ENCODE results near the gene OR5D18.

- TF ChIP-seq CTCF (IDR thresholded peaks at IDR 0.05) (no peak), POLR2A (IDR thresholded peaks at IDR 0.05) (no peak), POLR2AphosphoS5 (IDR thresholded peaks at IDR 0.05) (no peak)
Observed at GRCh38 chr11:55795256-55795655, 24.2 kb upstream of the OR5D18 start, which contains the start of gene OR5D14.

Measured in sigmoid colon (tissue), 4 donors.